HepG2 (cell line): ENCODE data around the gene STH. TPM values are rescaled to one million over a fixed set of nuclear protein-coding genes. Genes with fewer than 3 reads are reported as not detected.
A peak's percentile ranks its signal among the peaks of the same experiment; 100 is the strongest.

Experiments used
- HNRNPL ChIP-seq: fragments of 200-400 bp; formaldehyde crosslinking; IDR thresholded peaks from 2 replicates; pipeline ENCODE4 v1.6.1; 2017; ENCODE audit warnings: mild to moderate bottlenecking, low read depth, low read length
- LCORL ChIP-seq, 2 experiments: fragments of 450-650 bp in 1 of 2; sonication (generic) in 1 of 2; formaldehyde crosslinking in 1 of 2; IDR thresholded peaks; 2 replicates each; pipeline versions ENCODE4 v1.5.0 to v1.6.1; 2017 to 2020; ENCODE audit warnings: antibody characterized with exemption in 1 of 2, missing genetic modification reagents in 1 of 2
- MBD4 ChIP-seq: IDR thresholded peaks from 2 replicates; pipeline ENCODE4 v1.6.1; 2012; ENCODE audit warnings: low read length, inconsistent platforms, borderline replicate concordance
- NFYB ChIP-seq: sonication (generic); formaldehyde crosslinking; IDR thresholded peaks from 2 replicates; pipeline ENCODE4 v1.4.0; 2020; ENCODE audit warnings: missing genetic modification reagents
- ZNF232 ChIP-seq: sonication (generic); formaldehyde crosslinking; IDR thresholded peaks from 2 replicates; pipeline ENCODE4 v1.4.0; 2020; ENCODE audit warnings: missing genetic modification reagents, borderline replicate concordance
- ZNF30 ChIP-seq: sonication (generic); formaldehyde crosslinking; IDR thresholded peaks from 2 replicates; pipeline ENCODE4 v1.5.0; 2020; ENCODE audit warnings: mild to moderate bottlenecking, missing genetic modification reagents
- ZNF709 ChIP-seq: sonication (generic); formaldehyde crosslinking; IDR thresholded peaks from 2 replicates; pipeline ENCODE4 v1.5.0; 2020; ENCODE audit warnings: mild to moderate bottlenecking, missing genetic modification reagents
- ZSCAN22 ChIP-seq: sonication (generic); formaldehyde crosslinking; IDR thresholded peaks from 2 replicates; pipeline ENCODE4 v1.4.0; 2020; ENCODE audit warnings: mild to moderate bottlenecking, missing genetic modification reagents
- polyA plus RNA-seq, 8 experiments: library from polyadenylated mRNA; depleted of rRNA in 3 of 8; stranded (reverse) in 7 of 8; unstranded in 1 of 8; fragments of >200 nt; fragmentation: Illumina TruSeq in 4 of 8; extraction: Trizol in 4 of 8; gene quantifications; 2 replicates each; pipeline versions ENCODE4 v1.2.1 to v1.2.3, GENCODE V29; 2011 to 2016; ENCODE audit warnings: low read depth in 4 of 8, missing spikeins in 1 of 8, mixed read lengths in 1 of 8; ENCODE audit not compliant: insufficient read depth in 1 of 8
- total RNA-seq, 5 experiments: library from RNA; depleted of rRNA; stranded (reverse); fragments of >200 nt; fragmentation: Illumina TruSeq; extraction: Trizol; gene quantifications; 2 replicates each; pipeline ENCODE4 v1.2.3, GENCODE V29; 2016; ENCODE audit warnings: low read depth in 1 of 5
- TF ChIP-seq, protein P1 (sequence below): sonication (generic); formaldehyde crosslinking; IDR thresholded peaks from 2 replicates; pipeline ENCODE4 v1.5.1; 2020; ENCODE audit warnings: mild to moderate bottlenecking, missing genetic modification reagents, moderate library complexity
- TF ChIP-seq, protein P2 (sequence below): sonication (generic); formaldehyde crosslinking; IDR thresholded peaks from 2 replicates; pipeline ENCODE4 v1.5.0; 2020; ENCODE audit warnings: missing genetic modification reagents
- TF ChIP-seq, protein P3 (sequence below): sonication (generic); formaldehyde crosslinking; IDR thresholded peaks from 2 replicates; pipeline ENCODE4 v1.9.0; 2022; ENCODE audit warnings: low read depth, missing genetic modification reagents
- TF ChIP-seq, protein P4 (sequence below): sonication (generic); formaldehyde crosslinking; IDR thresholded peaks from 2 replicates; pipeline ENCODE4 v1.4.0; 2020; ENCODE audit warnings: mild to moderate bottlenecking, missing genetic modification reagents, borderline replicate concordance
- TF ChIP-seq, protein P5 (sequence below): sonication (generic); formaldehyde crosslinking; IDR thresholded peaks from 2 replicates; pipeline ENCODE4 v1.4.0; 2020; ENCODE audit warnings: missing genetic modification reagents, mild to moderate bottlenecking, borderline replicate concordance

Gene STH
- total and polyA plus RNA-seq, 2 of the 13 experiments (the other 11 are each of a cell fraction or from before 2014, with no cell fraction given), result not detected

DNA sequence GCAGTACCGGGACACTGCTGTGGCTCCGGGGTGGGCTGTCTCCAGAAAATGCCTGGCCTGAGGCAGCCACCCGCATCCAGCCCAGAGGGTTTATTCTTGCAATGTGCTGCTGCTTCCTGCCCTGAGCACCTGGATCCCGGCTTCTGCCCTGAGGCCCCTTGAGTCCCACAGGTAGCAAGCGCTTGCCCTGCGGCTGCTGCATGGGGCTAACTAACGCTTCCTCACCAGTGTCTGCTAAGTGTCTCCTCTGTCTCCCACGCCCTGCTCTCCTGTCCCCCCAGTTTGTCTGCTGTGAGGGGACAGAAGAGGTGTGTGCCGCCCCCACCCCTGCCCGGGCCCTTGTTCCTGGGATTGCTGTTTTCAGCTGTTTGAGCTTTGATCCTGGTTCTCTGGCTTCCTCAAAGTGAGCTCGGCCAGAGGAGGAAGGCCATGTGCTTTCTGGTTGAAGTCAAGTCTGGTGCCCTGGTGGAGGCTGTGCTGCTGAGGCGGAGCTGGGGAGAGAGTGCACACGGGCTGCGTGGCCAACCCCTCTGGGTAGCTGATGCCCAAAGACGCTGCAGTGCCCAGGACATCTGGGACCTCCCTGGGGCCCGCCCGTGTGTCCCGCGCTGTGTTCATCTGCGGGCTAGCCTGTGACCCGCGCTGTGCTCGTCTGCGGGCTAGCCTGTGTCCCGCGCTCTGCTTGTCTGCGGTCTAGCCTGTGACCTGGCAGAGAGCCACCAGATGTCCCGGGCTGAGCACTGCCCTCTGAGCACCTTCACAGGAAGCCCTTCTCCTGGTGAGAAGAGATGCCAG lies 12.9 kb downstream of the STH start (continued):
- no peak for TF ChIP-seq LCORL (IDR thresholded peaks at IDR 0.05)
- peak; percentile 62; the same call in 1 of the 2 replicates for TF ChIP-seq LCORL (CRISPR knock-in tag; IDR thresholded peaks at IDR 0.05)
- 0 out of 2 replicates have a peak, but pooled peaks have one; percentile 17 for TF ChIP-seq ZNF709 (CRISPR knock-in tag)
- TF ChIP-seq, protein P1, sequence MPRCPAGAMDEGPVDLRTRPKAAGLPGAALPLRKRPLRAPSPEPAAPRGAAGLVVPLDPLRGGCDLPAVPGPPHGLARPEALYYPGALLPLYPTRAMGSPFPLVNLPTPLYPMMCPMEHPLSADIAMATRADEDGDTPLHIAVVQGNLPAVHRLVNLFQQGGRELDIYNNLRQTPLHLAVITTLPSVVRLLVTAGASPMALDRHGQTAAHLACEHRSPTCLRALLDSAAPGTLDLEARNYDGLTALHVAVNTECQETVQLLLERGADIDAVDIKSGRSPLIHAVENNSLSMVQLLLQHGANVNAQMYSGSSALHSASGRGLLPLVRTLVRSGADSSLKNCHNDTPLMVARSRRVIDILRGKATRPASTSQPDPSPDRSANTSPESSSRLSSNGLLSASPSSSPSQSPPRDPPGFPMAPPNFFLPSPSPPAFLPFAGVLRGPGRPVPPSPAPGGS, result peak; percentile 40; the same call in 1 of the 2 replicates
- no peak for TF ChIP-seq MBD4
- TF ChIP-seq, protein P2, sequence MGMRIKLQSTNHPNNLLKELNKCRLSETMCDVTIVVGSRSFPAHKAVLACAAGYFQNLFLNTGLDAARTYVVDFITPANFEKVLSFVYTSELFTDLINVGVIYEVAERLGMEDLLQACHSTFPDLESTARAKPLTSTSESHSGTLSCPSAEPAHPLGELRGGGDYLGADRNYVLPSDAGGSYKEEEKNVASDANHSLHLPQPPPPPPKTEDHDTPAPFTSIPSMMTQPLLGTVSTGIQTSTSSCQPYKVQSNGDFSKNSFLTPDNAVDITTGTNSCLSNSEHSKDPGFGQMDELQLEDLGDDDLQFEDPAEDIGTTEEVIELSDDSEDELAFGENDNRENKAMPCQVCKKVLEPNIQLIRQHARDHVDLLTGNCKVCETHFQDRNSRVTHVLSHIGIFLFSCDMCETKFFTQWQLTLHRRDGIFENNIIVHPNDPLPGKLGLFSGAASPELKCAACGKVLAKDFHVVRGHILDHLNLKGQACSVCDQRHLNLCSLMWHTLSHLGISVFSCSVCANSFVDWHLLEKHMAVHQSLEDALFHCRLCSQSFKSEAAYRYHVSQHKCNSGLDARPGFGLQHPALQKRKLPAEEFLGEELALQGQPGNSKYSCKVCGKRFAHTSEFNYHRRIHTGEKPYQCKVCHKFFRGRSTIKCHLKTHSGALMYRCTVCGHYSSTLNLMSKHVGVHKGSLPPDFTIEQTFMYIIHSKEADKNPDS (CRISPR knock-in tag), result peak; percentile 76; the same call in 1 of the 2 replicates
- TF ChIP-seq NFYB (CRISPR knock-in tag), result no peak
- TF ChIP-seq, protein P3, sequence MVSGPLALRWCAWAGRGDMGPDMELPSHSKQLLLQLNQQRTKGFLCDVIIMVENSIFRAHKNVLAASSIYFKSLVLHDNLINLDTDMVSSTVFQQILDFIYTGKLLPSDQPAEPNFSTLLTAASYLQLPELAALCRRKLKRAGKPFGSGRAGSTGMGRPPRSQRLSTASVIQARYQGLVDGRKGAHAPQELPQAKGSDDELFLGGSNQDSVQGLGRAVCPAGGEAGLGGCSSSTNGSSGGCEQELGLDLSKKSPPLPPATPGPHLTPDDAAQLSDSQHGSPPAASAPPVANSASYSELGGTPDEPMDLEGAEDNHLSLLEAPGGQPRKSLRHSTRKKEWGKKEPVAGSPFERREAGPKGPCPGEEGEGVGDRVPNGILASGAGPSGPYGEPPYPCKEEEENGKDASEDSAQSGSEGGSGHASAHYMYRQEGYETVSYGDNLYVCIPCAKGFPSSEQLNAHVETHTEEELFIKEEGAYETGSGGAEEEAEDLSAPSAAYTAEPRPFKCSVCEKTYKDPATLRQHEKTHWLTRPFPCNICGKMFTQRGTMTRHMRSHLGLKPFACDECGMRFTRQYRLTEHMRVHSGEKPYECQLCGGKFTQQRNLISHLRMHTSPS (CRISPR knock-in tag), result 0 out of 2 replicates have a peak, but pooled peaks have one; percentile 31
- TF ChIP-seq ZNF232 (CRISPR knock-in tag), result no peak
- TF ChIP-seq ZSCAN22 (CRISPR knock-in tag), result 0 out of 2 replicates have a peak, but pooled peaks have one; percentile 14
- 0 out of 2 replicates have a peak, but pooled peaks have one; percentile 57 for TF ChIP-seq HNRNPL
- TF ChIP-seq, protein P4, sequence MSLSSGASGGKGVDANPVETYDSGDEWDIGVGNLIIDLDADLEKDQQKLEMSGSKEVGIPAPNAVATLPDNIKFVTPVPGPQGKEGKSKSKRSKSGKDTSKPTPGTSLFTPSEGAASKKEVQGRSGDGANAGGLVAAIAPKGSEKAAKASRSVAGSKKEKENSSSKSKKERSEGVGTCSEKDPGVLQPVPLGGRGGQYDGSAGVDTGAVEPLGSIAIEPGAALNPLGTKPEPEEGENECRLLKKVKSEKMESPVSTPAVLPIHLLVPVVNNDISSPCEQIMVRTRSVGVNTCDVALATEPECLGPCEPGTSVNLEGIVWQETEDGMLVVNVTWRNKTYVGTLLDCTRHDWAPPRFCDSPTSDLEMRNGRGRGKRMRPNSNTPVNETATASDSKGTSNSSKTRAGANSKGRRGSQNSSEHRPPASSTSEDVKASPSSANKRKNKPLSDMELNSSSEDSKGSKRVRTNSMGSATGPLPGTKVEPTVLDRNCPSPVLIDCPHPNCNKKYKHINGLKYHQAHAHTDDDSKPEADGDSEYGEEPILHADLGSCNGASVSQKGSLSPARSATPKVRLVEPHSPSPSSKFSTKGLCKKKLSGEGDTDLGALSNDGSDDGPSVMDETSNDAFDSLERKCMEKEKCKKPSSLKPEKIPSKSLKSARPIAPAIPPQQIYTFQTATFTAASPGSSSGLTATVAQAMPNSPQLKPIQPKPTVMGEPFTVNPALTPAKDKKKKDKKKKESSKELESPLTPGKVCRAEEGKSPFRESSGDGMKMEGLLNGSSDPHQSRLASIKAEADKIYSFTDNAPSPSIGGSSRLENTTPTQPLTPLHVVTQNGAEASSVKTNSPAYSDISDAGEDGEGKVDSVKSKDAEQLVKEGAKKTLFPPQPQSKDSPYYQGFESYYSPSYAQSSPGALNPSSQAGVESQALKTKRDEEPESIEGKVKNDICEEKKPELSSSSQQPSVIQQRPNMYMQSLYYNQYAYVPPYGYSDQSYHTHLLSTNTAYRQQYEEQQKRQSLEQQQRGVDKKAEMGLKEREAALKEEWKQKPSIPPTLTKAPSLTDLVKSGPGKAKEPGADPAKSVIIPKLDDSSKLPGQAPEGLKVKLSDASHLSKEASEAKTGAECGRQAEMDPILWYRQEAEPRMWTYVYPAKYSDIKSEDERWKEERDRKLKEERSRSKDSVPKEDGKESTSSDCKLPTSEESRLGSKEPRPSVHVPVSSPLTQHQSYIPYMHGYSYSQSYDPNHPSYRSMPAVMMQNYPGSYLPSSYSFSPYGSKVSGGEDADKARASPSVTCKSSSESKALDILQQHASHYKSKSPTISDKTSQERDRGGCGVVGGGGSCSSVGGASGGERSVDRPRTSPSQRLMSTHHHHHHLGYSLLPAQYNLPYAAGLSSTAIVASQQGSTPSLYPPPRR, result 0 out of 2 replicates have a peak, but pooled peaks have one; percentile 10
- TF ChIP-seq ZNF30 (CRISPR knock-in tag), result 0 out of 2 replicates have a peak, but pooled peaks have one; percentile 74
- TF ChIP-seq, protein P5, sequence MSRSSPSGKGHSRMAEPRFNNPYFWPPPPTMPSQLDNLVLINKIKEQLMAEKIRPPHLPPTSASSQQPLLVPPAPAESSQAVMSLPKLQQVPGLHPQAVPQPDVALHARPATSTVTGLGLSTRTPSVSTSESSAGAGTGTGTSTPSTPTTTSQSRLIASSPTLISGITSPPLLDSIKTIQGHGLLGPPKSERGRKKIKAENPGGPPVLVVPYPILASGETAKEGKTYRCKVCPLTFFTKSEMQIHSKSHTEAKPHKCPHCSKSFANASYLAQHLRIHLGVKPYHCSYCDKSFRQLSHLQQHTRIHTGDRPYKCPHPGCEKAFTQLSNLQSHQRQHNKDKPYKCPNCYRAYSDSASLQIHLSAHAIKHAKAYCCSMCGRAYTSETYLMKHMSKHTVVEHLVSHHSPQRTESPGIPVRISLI (CRISPR knock-in tag), result no peak
